ENCODE measurements around the gene ZCCHC24.

- TF ChIP-seq POLR2AphosphoS5 (IDR thresholded peaks at IDR 0.05) = peak in 2 of 3 donors; percentile 33 to 43
- TF ChIP-seq CTCF (IDR thresholded peaks at IDR 0.05) = no peak
Observed at GRCh38 chr10:79422178-79422892, 23.1 kb downstream of the ZCCHC24 start.
